ENCODE results near the gene DNMT1.

- TF ChIP-seq, protein P1, sequence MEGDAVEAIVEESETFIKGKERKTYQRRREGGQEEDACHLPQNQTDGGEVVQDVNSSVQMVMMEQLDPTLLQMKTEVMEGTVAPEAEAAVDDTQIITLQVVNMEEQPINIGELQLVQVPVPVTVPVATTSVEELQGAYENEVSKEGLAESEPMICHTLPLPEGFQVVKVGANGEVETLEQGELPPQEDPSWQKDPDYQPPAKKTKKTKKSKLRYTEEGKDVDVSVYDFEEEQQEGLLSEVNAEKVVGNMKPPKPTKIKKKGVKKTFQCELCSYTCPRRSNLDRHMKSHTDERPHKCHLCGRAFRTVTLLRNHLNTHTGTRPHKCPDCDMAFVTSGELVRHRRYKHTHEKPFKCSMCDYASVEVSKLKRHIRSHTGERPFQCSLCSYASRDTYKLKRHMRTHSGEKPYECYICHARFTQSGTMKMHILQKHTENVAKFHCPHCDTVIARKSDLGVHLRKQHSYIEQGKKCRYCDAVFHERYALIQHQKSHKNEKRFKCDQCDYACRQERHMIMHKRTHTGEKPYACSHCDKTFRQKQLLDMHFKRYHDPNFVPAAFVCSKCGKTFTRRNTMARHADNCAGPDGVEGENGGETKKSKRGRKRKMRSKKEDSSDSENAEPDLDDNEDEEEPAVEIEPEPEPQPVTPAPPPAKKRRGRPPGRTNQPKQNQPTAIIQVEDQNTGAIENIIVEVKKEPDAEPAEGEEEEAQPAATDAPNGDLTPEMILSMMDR (conservative IDR thresholded peaks at IDR 0.05), result no peak
- TF ChIP-seq EZH2 (IDR thresholded peaks at IDR 0.05; ENCODE audit: low read depth), result no peak
Measured at GRCh38 chr19:10124429-10124828, 70.3 kb downstream of the DNMT1 start.
